ENCODE results near the gene GLIPR1. TPM values are rescaled to one million over a fixed set of nuclear protein-coding genes. Genes with fewer than 3 reads are reported as not detected.
"Not testable (repeated sequence)": the region's sequence is repeated elsewhere in the genome, so short reads cannot be mapped to it uniquely, and the experiment has no call there.

Gene GLIPR1
- total RNA-seq, 2 experiments from 2014 or later, result 55.3 to 74.8 TPM

GRCh38 chr12:75452675-75453330 lies 27.8 kb upstream of the GLIPR1 start:
- CTCF ChIA-PET, result no interaction called here
- DNase-seq, result no peak

GRCh38 chr12:75455839-75456238 lies 24.7 kb upstream of the GLIPR1 start:
- Mint-ChIP-seq H3K4me1 (peaks cover 31% of the 10 kb centered on the region), H3K36me3 (peaks cover 22% of the 10 kb centered on the region), H3K9me3 (ENCODE audit: low read depth) (peaks cover 6% of the 10 kb centered on the region), H3K4me3 (no peak overlapping the region), H3K27me3 (peaks cover 2% of the 10 kb centered on the region), H3K27ac (no peak overlapping the region)
- ATAC-seq, result no peak
- CTCF ChIA-PET, result interaction anchor here (0.8 to 2.5 kb wide), 5 partner anchors 24 to 121 kb away, joined by 3 to 5 read pairs (median 4); partner anchors contain the start of gene GLIPR1L1
- no peak for DNase-seq

More at GRCh38 chr12:75452675-75453330, 27.8 kb upstream of the GLIPR1 start:
- Mint-ChIP-seq H3K27ac (no peak overlapping the region), H3K27me3 (peaks cover 2% of the 10 kb centered on the region), H3K4me3 (no peak overlapping the region), H3K9me3 (ENCODE audit: low read depth) (peaks cover 3% of the 10 kb centered on the region), H3K36me3 (peaks cover 13% of the 10 kb centered on the region), H3K4me1 (peaks cover 12% of the 10 kb centered on the region)
- no peak for ATAC-seq

GRCh38 chr12:75457191-75457590 lies 23.4 kb upstream of the GLIPR1 start:
- Mint-ChIP-seq H3K27me3 (peaks cover 2% of the 10 kb centered on the region), H3K9me3 (ENCODE audit: low read depth) (peaks cover 6% of the 10 kb centered on the region), H3K4me1 (peaks cover 31% of the 10 kb centered on the region), H3K36me3 (peaks cover 22% of the 10 kb centered on the region), H3K4me3 (no peak overlapping the region), H3K27ac (peak overlapping the region; percentile 64)
- ATAC-seq, result peak; percentile 20
- DNase-seq, result no peak
- CTCF ChIA-PET, result interaction anchor here (0.9 to 2.5 kb wide), 6 partner anchors 20 to 123 kb away, joined by 3 to 7 read pairs (median 5); partner anchors contain the start of genes GLIPR1, GLIPR1L1 and GLIPR1L2

GRCh38 chr12:75457866-75458265 lies 22.7 kb upstream of the GLIPR1 start:
- H3K36me3 Mint-ChIP-seq, result peaks cover 25% of the 10 kb centered on the region
- not testable (repeated sequence) for H3K27ac Mint-ChIP-seq; ATAC-seq; DNase-seq; H3K9me3 Mint-ChIP-seq (ENCODE audit: low read depth); H3K27me3 Mint-ChIP-seq; H3K4me3 Mint-ChIP-seq
- CTCF ChIA-PET, result interaction anchor here (1.2 to 2.5 kb wide), 3 partner anchors 22 to 123 kb away, joined by 4 to 7 read pairs (median 5); partner anchors contain the start of genes GLIPR1 and GLIPR1L1
- H3K4me1 Mint-ChIP-seq, result peaks cover 31% of the 10 kb centered on the region

- peaks cover 6% of the 10 kb centered on the region for H3K9me3 Mint-ChIP-seq (ENCODE audit: low read depth)
These were observed 20.8 kb upstream of the GLIPR1 start for GRCh38 chr12:75459755-75460154.

GRCh38 chr12:75460204-75460603 lies 20.4 kb upstream of the GLIPR1 start:
- CTCF ChIA-PET, result interaction anchor here (0.9 to 2.3 kb wide), 6 partner anchors 15 to 69 kb away, joined by 3 to 7 read pairs (median 3); partner anchors contain the start of genes GLIPR1 and GLIPR1L2
- Mint-ChIP-seq H3K36me3 (peaks cover 24% of the 10 kb centered on the region), H3K27ac (no peak overlapping the region), H3K9me3 (ENCODE audit: low read depth) (peaks cover 6% of the 10 kb centered on the region), H3K4me1 (peaks cover 31% of the 10 kb centered on the region), H3K4me3 (no peak overlapping the region), H3K27me3 (no peaks in the 10 kb centered on the region)
- no peak for ATAC-seq
- DNase-seq, result no peak

More at GRCh38 chr12:75459755-75460154, 20.8 kb upstream of the GLIPR1 start:
- peaks cover 24% of the 10 kb centered on the region for H3K36me3 Mint-ChIP-seq
- H3K27me3 Mint-ChIP-seq, result peaks cover 2% of the 10 kb centered on the region
- no peak overlapping the region for H3K4me3 Mint-ChIP-seq
- ATAC-seq (no peak), DNase-seq (no peak)
- CTCF ChIA-PET, result interaction anchor here (0.9 to 2.3 kb wide), 6 partner anchors 16 to 68 kb away, joined by 3 to 7 read pairs (median 3); partner anchors contain the start of genes GLIPR1 and GLIPR1L2
- no peak overlapping the region for H3K27ac Mint-ChIP-seq
- H3K4me1 Mint-ChIP-seq, result peaks cover 31% of the 10 kb centered on the region

- no peak for ATAC-seq
- no peak for DNase-seq
- Mint-ChIP-seq H3K27me3 (peaks cover 6% of the 10 kb centered on the region), H3K4me3 (no peak overlapping the region), H3K27ac (no peak overlapping the region), H3K36me3 (no peaks in the 10 kb centered on the region), H3K4me1 (peaks cover 4% of the 10 kb centered on the region), H3K9me3 (ENCODE audit: low read depth) (no peaks in the 10 kb centered on the region)
- CTCF ChIA-PET, result interaction anchor here (0.7 kb wide), 1 partner anchor 13 kb away, joined by 3 read pairs; no protein-coding TSS in a partner anchor
These were observed 8.4 kb upstream of the GLIPR1 start for GRCh38 chr12:75471902-75472890.

- ATAC-seq (no peak), DNase-seq (no peak)
- CTCF ChIA-PET, result interaction anchor here (1.3 kb wide), 1 partner anchor 11 kb away, joined by 7 read pairs; no protein-coding TSS in a partner anchor
- H3K27me3 Mint-ChIP-seq, result peaks cover 6% of the 10 kb centered on the region
- no peak overlapping the region for H3K4me3 Mint-ChIP-seq
- H3K27ac Mint-ChIP-seq, result no peak overlapping the region
- peaks cover 23% of the 10 kb centered on the region for H3K4me1 Mint-ChIP-seq
- H3K9me3 Mint-ChIP-seq (ENCODE audit: low read depth), result no peaks in the 10 kb centered on the region
- no peaks in the 10 kb centered on the region for H3K36me3 Mint-ChIP-seq
These were observed 6.4 kb upstream of the GLIPR1 start for GRCh38 chr12:75474116-75474515.

GRCh38 chr12:75476071-75476470 lies 4.5 kb upstream of the GLIPR1 start:
- DNase-seq (no peak), ATAC-seq (no peak)
- H3K4me3 Mint-ChIP-seq, result no peak overlapping the region
- no peaks in the 10 kb centered on the region for H3K9me3 Mint-ChIP-seq (ENCODE audit: low read depth)
- H3K36me3 Mint-ChIP-seq, result peaks cover 2% of the 10 kb centered on the region
- H3K27me3 Mint-ChIP-seq, result peaks cover 6% of the 10 kb centered on the region
- CTCF ChIA-PET, result interaction anchor here (1.0 kb wide), 1 partner anchor 16 kb away, joined by 3 read pairs; no protein-coding TSS in a partner anchor
- peaks cover 34% of the 10 kb centered on the region for H3K4me1 Mint-ChIP-seq
- H3K27ac Mint-ChIP-seq, result no peak overlapping the region

GRCh38 chr12:75477137-75477536 lies 3.4 kb upstream of the GLIPR1 start:
- no peak overlapping the region for H3K4me3 Mint-ChIP-seq
- DNase-seq, result no peak
- CTCF ChIA-PET, result interaction anchor here (1.5 to 2.0 kb wide), 2 partner anchors 17 to 40 kb away, joined by 5 to 6 read pairs; no protein-coding TSS in a partner anchor
- ATAC-seq, result no peak
- peaks cover 41% of the 10 kb centered on the region for H3K4me1 Mint-ChIP-seq
- H3K27me3 Mint-ChIP-seq, result peaks cover 6% of the 10 kb centered on the region
- no peaks in the 10 kb centered on the region for H3K9me3 Mint-ChIP-seq (ENCODE audit: low read depth)
- no peak overlapping the region for H3K27ac Mint-ChIP-seq
- peaks cover 7% of the 10 kb centered on the region for H3K36me3 Mint-ChIP-seq

GRCh38 chr12:75478116-75478794 lies 2.3 kb upstream of the GLIPR1 start:
- Mint-ChIP-seq H3K4me1 (peaks cover 50% of the 10 kb centered on the region), H3K27me3 (peaks cover 6% of the 10 kb centered on the region), H3K27ac (peak overlapping the region; percentile 99), H3K4me3 (peak overlapping the region; percentile 20), H3K9me3 (ENCODE audit: low read depth) (no peaks in the 10 kb centered on the region), H3K36me3 (peaks cover 14% of the 10 kb centered on the region)
- CTCF ChIA-PET, result interaction anchor here (1.5 to 8.5 kb wide), 3 partner anchors 18 to 87 kb away, joined by 5 to 57 read pairs (median 6); partner anchors contain the start of gene GLIPR1L2
- ATAC-seq (peak; percentile 22), DNase-seq (peak; percentile 65)

- Mint-ChIP-seq H3K27me3 (no peaks in the 10 kb centered on the region), H3K4me3 (peak overlapping the region; percentile 99), H3K27ac (peak overlapping the region; percentile 99), H3K36me3 (peaks cover 28% of the 10 kb centered on the region), H3K4me1 (peaks cover 66% of the 10 kb centered on the region), H3K9me3 (ENCODE audit: low read depth) (no peaks in the 10 kb centered on the region)
- CTCF ChIA-PET, result interaction anchor here (0.7 to 8.5 kb wide), 14 partner anchors 9 to 557 kb away, joined by 3 to 57 read pairs (median 4); partner anchors contain the start of genes GLIPR1L1, GLIPR1L2 and KRR1
- ATAC-seq, result peak; percentile 52
- DNase-seq, result no peak
These were observed 543 bp upstream of the GLIPR1 start for GRCh38 chr12:75479963-75480461.

Data from activated CD8-positive, alpha-beta memory T cell treated with anti-CD3 and anti-CD28 coated beads, Interleukin-2, amount 10 ng/mL, durations not matched to agents 7 days and 5 days (primary cell).